Activated CD8-positive, alpha-beta T cell treated with anti-CD3 and anti-CD28 coated beads for 36 hours (primary cell): ENCODE results near the gene CLRN1. TPM values are rescaled to one million over a fixed set of nuclear protein-coding genes. Genes with fewer than 3 reads are reported as not detected.

Experiments used
- ATAC-seq: fragments of 200-7000 bp; cut with Tn5 transposase; one replicate; pipeline ENCODE4 v1.10.0; 2021; ENCODE audit warnings: mild to moderate bottlenecking, moderate library complexity
- CTCF ChIA-PET: fragments of 350-600 bp; sonication (Branson Sonifier 250); formaldehyde crosslinking; loops from one replicate; lab custom pipeline; 2021; ENCODE audit warnings: antibody characterized with exemption; lab: Charles Lee
- POLR2A ChIA-PET: fragments of 350-600 bp; sonication (Branson Sonifier 250); formaldehyde crosslinking; loops from one replicate; lab custom pipeline; 2021; ENCODE audit warnings: antibody characterized with exemption; lab: Charles Lee
- DNase-seq: peaks from one replicate; pipeline ENCODE4 v3.0.0-alpha.2; 2020
- H3K27ac Mint-ChIP-seq: one replicate; pipeline ENCODE4 v1.8.0; 2021; ENCODE audit warnings: mild to moderate bottlenecking, mixed read lengths
- H3K27me3 Mint-ChIP-seq: one replicate; pipeline ENCODE4 v1.8.0; 2021; ENCODE audit warnings: mixed read lengths
- H3K36me3 Mint-ChIP-seq: one replicate; pipeline ENCODE4 v1.8.0; 2021; ENCODE audit warnings: low read depth, mixed read lengths
- H3K4me1 Mint-ChIP-seq: one replicate; pipeline ENCODE4 v1.8.0; 2021; ENCODE audit warnings: low read depth, mixed read lengths
- H3K4me3 Mint-ChIP-seq: one replicate; pipeline ENCODE4 v1.8.0; 2021; ENCODE audit warnings: mild to moderate bottlenecking, moderate library complexity, mixed read lengths
- H3K9me3 Mint-ChIP-seq: one replicate; pipeline ENCODE4 v1.8.0; 2021; ENCODE audit warnings: mixed read lengths
- CTCF ChIP-seq: fragments of 200-600 bp; IDR thresholded peaks from one replicate; pipeline ENCODE4 v1.8.0; 2022; ENCODE audit warnings: antibody characterized with exemption, mild to moderate bottlenecking
- intact Hi-C: fragments of 100-400 bp; cut with micrococcal nuclease; formaldehyde crosslinking; loops from one replicate; pipeline ENCODE4 v1.10.0; 2022
- total RNA-seq, 2 experiments: library from RNA; stranded (reverse); gene quantifications; one replicate each; pipeline ENCODE4 v1.2.3, GENCODE V29; 2021

CLRN1 gene
- total RNA-seq, 2 experiments from 2014 or later = not detected

- intact Hi-C loops = no loop called here
- H3K9me3 Mint-ChIP-seq = no peaks in the 10 kb centered on the region
- no peak for TF ChIP-seq CTCF
- DNase-seq = no peak
- no peak for ATAC-seq
- H3K4me3 Mint-ChIP-seq = no peak overlapping the region
- no peaks in the 10 kb centered on the region for H3K36me3 Mint-ChIP-seq
- ChIA-PET CTCF (interaction anchor here (1.0 to 1.4 kb wide), 2 partner anchors 18 to 114 kb away, joined by 3 to 4 read pairs; no protein-coding TSS in a partner anchor), POLR2A (no interaction called here)
- peaks cover 9% of the 10 kb centered on the region for H3K27me3 Mint-ChIP-seq
- H3K4me1 Mint-ChIP-seq = no peaks in the 10 kb centered on the region
- H3K27ac Mint-ChIP-seq = no peak overlapping the region
Measured at GRCh38 chr3:150901793-150902192, 70.7 kb downstream of the CLRN1 start.

- H3K4me3 Mint-ChIP-seq = no peak overlapping the region
- H3K27me3 Mint-ChIP-seq = peaks cover 2% of the 10 kb centered on the region
- H3K27ac Mint-ChIP-seq = no peak overlapping the region
- H3K36me3 Mint-ChIP-seq = no peaks in the 10 kb centered on the region
- ChIA-PET CTCF (no interaction called here), POLR2A (no interaction called here)
- intact Hi-C loops = no loop called here
- TF ChIP-seq CTCF = no peak
- no peaks in the 10 kb centered on the region for H3K4me1 Mint-ChIP-seq
- no peaks in the 10 kb centered on the region for H3K9me3 Mint-ChIP-seq
- DNase-seq (no peak), ATAC-seq (no peak)
Measured at GRCh38 chr3:150899141-150899540, 73.4 kb downstream of the CLRN1 start.

GRCh38 chr3:150898046-150898754 is 74.3 kb downstream of the CLRN1 start:
- CTCF ChIA-PET = interaction anchor here (0.9 kb wide), 1 partner anchor 69 kb away, joined by 4 read pairs; no protein-coding TSS in a partner anchor
- no peak for TF ChIP-seq CTCF
- Mint-ChIP-seq H3K9me3 (no peaks in the 10 kb centered on the region), H3K4me1 (no peaks in the 10 kb centered on the region), H3K4me3 (no peak overlapping the region), H3K27me3 (peaks cover 2% of the 10 kb centered on the region), H3K27ac (no peak overlapping the region), H3K36me3 (no peaks in the 10 kb centered on the region)
- DNase-seq = no peak
- no peak for ATAC-seq
- intact Hi-C loops = no loop called here
- POLR2A ChIA-PET = no interaction called here

- H3K27me3 Mint-ChIP-seq = peaks cover 2% of the 10 kb centered on the region
- POLR2A ChIA-PET = no interaction called here
- ATAC-seq (no peak), DNase-seq (no peak)
- H3K4me1 Mint-ChIP-seq = no peaks in the 10 kb centered on the region
- H3K4me3 Mint-ChIP-seq = no peak overlapping the region
- H3K36me3 Mint-ChIP-seq = no peaks in the 10 kb centered on the region
- CTCF ChIA-PET = interaction anchor here (0.9 kb wide), 1 partner anchor 69 kb away, joined by 4 read pairs; no protein-coding TSS in a partner anchor
- H3K9me3 Mint-ChIP-seq = no peaks in the 10 kb centered on the region
- TF ChIP-seq CTCF = no peak
- no peak overlapping the region for H3K27ac Mint-ChIP-seq
- intact Hi-C loops = no loop called here
Measured at GRCh38 chr3:150897592-150897991, 74.9 kb downstream of the CLRN1 start.

- CTCF ChIA-PET = no interaction called here
- POLR2A ChIA-PET = no interaction called here
Measured at GRCh38 chr3:150890831-150891230, 81.7 kb downstream of the CLRN1 start.

More at GRCh38 chr3:150890831-150891230, 81.7 kb downstream of the CLRN1 start:
- DNase-seq (no peak), ATAC-seq (no peak)
- Mint-ChIP-seq H3K4me3 (no peak overlapping the region), H3K27ac (no peak overlapping the region), H3K36me3 (no peaks in the 10 kb centered on the region), H3K27me3 (peaks cover 7% of the 10 kb centered on the region), H3K9me3 (peaks cover 4% of the 10 kb centered on the region), H3K4me1 (no peaks in the 10 kb centered on the region)
- no peak for TF ChIP-seq CTCF
- intact Hi-C loops = no loop called here
